ENCODE measurements around the gene AQP9.
A peak's percentile ranks its signal among the peaks of the same experiment; 100 is the strongest.
"Not testable (repeated sequence)": the region's sequence is repeated elsewhere in the genome, so short reads cannot be mapped to it uniquely, and the experiment has no call there.

Gene AQP9

DNA sequence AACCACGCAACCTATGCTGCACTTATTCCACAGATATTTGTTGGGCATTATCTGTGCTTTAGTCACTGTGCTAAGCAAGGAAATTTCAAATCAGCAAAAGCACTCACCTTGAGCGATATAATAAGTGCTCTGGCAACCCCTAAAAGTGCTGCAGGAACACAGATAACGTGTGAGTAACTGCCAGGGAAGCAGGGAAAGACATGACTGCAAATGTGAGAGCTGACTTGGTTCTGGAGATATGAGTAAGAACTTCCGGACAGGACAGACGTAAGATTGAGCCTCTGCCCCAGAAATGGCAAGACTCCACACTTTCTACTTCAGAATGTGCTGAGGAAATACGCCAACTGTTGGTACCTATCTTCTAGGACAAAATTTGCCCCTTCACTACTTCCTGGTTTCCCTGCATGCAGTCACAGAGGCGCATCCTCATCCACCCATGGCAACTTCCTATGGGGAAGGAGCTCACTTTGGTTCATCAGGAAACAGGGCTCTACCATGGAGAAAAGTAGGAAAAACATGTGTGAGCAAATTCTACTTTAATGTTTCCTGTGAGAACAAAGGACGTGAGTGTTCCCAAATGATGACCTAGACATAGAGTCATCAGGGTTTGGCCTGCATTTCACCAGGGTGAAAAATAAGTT lies 41.7 kb downstream of the AQP9 start:
- DNase-seq (ENCODE audit: low read depth in 2 of 2): no peak

- peak; percentile 2 to 19 for DNase-seq (ENCODE audit: low read depth in 2 of 2)
Observed at GRCh38 chr15:58182460-58183163, 44.4 kb downstream of the AQP9 start.

GRCh38 chr15:58185439-58185838 lies 47.3 kb downstream of the AQP9 start:
- no peak for DNase-seq (ENCODE audit: low read depth in 2 of 2)

GRCh38 chr15:58189148-58189811 lies 51.1 kb downstream of the AQP9 start:
- DNase-seq (ENCODE audit: low read depth in 2 of 2): no peak

DNA sequence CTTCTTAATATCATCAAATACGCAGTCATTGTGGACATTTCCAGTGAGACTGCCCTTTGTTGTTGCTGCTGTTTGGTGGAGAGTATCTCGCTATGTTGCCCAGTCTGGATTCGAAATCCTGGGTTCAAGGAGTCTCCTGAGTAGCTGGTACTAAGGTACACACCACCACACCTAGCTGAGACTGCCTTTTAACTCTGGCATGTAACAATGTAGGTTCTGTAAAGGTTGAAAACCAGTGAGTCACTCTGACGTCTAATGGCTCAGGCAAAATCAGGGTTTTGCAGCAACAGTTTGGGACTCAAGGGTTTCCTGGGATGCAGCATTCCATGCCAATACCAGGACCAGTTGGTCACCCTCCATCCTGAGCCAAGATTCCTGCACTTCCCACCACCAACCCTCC lies 52.2 kb downstream of the AQP9 start:
- no peak for DNase-seq (ENCODE audit: low read depth in 2 of 2)

GRCh38 chr15:58193636-58194035 lies 55.5 kb downstream of the AQP9 start:
- DNase-seq (ENCODE audit: low read depth in 2 of 2): not testable (repeated sequence)

DNA sequence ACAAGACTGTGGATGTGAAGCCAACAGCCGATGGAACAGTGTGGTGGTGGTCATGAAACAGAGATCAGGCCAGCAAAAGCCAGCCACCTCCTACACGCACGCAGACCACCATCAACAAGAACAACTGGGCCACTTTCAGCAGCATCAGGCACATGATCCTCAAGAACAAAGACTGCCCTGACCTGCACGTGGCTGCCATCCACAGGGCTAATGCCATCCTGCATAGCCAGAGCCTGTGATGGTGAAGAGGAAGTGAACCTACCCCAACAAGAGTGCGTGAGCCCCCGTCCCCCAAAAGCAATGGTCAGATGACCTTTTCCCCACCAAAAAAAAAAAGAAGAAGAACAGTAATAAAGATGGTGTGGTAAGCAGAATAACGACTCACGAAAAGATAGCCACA lies 62.6 kb downstream of the AQP9 start:
- no peak for DNase-seq (ENCODE audit: low read depth in 2 of 2)

DNA sequence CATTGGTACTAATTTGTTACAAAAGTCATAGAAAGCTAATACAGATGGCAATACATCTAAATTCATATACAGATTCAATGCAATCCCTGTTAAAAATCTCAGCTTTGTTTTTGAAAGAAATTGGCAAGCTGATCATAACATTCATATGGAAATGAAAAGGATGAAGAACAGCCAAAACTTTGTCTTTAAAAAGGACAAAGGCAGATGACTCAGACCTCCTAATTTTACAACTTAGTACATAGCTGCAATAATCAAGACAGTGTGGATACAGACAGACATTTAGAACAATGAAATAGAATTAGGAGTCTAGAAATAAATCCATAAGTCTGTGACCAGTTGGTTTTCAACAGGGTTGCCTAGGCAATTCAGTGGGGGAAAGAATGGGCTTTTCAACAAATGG lies 63.3 kb downstream of the AQP9 start:
- no peak for DNase-seq (ENCODE audit: low read depth in 2 of 2)

DNA sequence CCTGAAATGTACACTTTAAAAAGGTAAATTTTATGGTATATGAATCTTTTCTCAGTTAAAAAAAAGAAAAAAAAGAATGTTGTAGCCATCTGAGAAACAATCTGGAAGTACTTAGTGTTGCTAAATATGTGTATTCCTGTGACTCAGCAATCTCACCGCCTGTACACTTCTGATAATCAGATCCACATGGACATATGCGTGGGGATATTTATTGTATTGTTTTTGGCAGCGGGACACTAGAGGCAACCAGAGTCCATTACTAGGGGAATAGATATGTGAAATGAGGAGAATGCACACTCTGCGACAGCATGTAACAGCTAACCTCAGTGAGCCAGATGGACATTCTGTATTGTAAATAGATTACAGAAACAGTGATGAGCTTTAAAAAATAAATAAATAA lies 65.4 kb downstream of the AQP9 start:
- no peak for DNase-seq (ENCODE audit: low read depth in 2 of 2)

DNA sequence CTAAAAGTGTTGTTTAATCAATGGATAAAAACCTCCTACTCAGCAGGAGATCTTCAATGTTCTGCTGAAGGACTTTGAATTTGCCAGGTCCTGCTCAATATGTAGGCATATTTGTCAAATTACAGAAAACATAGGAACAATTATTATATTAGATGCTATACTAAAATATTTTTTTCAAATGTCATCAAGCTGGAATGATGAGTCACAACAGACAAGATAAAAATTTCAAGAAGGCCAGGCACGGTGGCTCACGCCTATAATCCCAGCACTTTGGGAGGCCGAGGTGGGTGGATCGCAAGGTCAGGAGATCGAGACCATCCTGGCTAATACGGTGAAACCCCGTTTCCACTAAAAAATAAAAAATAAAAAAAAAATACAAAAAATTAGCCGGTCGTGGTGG lies 68.0 kb downstream of the AQP9 start:
- DNase-seq (ENCODE audit: low read depth in 2 of 2): no peak

- DNase-seq (ENCODE audit: low read depth in 2 of 2): not testable (repeated sequence)
Observed at GRCh38 chr15:58208217-58208616, 70.0 kb downstream of the AQP9 start.

DNA sequence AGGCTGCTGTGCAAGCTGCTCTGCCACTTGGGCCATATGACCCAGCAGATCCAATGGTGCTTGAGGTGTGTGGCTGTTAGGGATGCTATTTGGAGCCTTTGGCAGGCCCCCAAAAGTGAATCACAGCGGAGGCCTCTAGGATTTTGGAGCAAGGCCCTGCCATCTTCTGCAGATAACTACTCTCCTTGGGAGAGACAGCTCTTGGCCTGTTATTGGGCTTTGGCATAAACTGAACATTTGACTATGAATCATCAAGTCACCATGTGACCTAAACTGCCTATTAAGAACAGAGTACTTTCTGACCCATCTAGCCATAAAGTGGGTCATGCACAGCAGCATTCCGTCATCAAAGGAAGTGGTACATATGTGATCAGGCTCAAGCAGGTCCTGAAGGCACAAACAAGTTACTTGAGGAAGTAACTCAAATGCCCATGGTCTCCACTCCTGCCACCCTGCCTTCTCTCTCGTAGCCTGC lies 70.9 kb downstream of the AQP9 start:
- DNase-seq (ENCODE audit: low read depth in 2 of 2): not testable (repeated sequence)

- DNase-seq (ENCODE audit: low read depth in 2 of 2): not testable (repeated sequence)
Observed at GRCh38 chr15:58210031-58210430, 71.8 kb downstream of the AQP9 start.

GRCh38 chr15:58212909-58213526 lies 74.8 kb downstream of the AQP9 start:
- no peak for DNase-seq (ENCODE audit: low read depth in 2 of 2)

DNA sequence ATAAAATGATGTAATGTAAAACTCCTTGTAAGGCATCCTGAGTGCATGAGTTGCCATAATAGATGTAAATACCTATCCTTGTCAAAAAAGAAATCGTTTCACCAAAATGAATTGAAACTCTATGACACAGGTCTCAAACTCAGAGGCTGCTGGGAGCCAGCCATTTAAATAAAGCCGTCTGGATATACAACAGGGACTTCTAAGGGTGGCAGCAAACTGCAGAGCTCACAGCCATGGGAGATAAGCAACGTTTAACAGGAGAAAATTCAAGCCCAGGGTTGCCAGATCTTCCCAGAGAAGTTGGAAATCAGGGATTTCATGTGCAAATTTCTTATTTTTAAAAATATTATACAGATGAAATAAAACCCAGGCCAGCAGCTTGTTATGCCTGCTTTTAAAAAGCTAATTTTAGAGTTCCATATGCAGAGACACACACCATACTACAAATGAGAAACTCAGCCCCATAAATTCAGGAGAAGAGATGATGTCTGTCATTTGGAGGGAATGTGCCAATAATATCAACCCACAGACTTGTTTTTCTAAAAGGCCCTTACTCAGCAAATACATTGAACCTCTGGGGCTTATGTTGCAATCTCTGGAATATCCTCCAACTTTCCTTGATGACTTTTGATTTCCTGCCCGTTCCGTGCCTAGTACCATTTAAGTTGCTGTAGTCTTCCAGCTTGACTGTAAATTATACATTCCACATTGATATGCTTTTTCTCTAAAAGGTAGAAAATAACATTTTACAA lies 75.6 kb downstream of the AQP9 start:
- DNase-seq (ENCODE audit: low read depth in 2 of 2): no peak

GRCh38 chr15:58214591-58215340 lies 76.6 kb downstream of the AQP9 start:
- DNase-seq (ENCODE audit: low read depth in 2 of 2): no peak

DNA sequence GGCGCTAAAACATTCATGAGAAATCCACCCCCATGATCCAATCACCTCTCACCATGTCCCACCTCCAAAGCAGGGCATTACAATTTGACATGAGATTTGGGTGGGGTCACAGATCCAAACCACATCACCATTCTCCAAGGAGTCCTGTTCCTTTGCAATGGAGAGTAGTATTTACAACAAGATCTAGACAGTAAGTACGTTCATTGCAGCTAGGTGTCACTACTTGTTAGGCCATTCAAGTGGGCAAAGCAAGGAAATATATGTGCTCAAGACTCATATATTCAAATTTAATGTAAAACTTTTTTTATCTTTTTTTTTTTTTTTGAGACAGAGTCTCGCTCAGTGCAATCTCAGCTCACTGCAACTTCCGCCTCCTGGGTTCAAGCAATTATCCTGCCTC lies 79.3 kb downstream of the AQP9 start:
- no peak for DNase-seq (ENCODE audit: low read depth in 2 of 2)

DNA sequence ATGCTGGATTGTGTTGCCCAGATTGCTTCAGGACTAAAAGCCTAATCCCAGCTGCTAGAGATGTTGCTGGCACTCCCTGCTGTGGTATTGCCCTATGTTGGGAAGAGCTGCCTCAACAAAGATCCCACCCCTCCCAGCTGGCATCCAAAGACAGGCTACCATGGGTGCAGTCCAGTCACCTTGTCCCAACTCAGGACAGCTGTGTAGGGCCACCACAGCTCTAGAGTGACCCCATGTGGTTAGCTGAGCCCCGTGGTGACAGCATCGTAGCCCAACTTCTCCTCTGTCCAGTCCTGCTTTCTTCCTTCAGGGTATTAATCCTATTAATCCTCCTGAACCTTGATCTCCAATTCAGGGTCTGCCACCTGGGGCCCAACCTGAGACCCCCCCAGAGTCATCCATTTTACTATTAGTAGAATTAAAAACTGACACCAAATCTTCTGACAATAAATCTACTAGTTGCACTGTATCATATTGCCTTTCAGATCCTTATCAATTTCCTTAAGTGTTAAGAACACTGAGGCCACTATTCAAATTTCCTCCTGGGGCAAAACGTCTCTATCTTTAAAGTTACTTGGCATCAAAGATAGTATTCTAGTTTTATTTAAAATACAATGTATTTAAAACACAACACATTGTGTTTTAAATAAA lies 83.5 kb downstream of the AQP9 start:
- no peak for DNase-seq (ENCODE audit: low read depth in 2 of 2)

DNA sequence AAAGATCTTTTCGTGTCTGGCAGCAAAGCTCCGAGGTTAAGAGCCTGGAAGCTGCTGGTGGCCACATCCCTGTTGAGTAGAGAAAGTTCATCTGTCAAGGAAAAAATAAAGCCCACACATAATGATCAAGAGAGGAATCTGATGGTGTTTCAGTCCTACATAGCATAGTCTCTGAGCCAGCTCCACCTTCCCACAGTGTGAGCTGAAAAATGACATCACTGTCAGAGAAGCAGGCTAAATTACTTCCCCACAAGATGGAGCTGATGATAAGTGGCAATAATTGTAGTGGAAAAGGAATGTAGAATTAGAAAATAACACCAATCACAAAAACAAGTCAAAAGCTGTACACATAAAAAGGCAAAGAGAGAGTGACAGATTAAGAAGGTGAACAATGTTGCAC lies 84.5 kb downstream of the AQP9 start:
- DNase-seq (ENCODE audit: low read depth in 2 of 2): no peak

DNA sequence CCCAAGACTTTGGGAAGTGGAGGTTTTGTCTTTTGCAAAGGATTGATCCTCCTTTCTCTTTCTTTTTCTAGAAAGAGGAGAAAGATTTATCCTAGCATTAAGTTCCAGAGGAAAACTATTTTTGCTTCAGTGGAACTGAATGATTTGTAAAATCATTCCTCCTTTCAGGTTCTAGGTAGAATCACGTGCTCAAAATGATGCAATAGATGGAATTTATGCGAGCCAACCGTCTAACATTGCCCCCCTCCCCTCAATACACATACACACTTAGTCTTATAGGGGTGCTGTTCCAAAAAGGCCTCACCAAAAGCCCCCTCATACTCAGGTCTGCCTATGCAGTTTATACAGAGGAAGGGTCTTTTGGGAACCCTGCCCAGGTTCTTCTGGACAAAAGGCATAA lies 85.3 kb downstream of the AQP9 start:
- DNase-seq (ENCODE audit: low read depth in 2 of 2): no peak

DNA sequence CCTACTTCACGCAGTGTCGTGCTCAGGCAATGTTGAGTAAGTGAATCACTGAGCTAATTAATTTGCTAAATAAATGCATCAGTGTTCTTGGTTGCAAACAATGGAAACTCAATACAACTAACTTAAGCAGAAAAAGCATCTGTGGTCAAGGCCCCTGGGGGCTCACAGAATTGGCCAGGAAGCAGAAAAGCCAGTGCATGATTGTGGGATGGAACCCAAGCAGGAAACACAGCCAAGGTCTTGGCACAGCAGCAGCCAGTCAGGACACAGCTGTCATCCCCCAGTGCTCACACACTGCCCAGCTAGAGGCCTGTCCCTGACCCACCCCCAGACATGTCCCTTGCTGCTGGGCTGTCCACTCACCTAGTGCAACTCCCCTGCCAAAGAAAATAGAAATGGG lies 85.9 kb downstream of the AQP9 start:
- DNase-seq (ENCODE audit: low read depth in 2 of 2): no peak

Data from stimulated activated CD4-positive, alpha-beta T cell treated with anti-CD3 and anti-CD28 coated beads, Interleukin-12 subunit alpha, Interleukin-12 subunit beta, amount 100 ng/mL, for 24 hours (primary cell).